ENCODE measurements around the gene PCDHA6.
"Not testable (repeated sequence)": the region's sequence is repeated elsewhere in the genome, so short reads cannot be mapped to it uniquely, and the experiment has no call there.

PCDHA6 gene

GRCh38 chr5:140827704-140828361, at the start of gene PCDHA6:
PCDHA6 (plus strand) TSS chr5:140827960; CDS start chr5:140828092, 132 bp downstream.
- DNase-seq (ENCODE audit: low read depth), result no peak

- DNase-seq (ENCODE audit: low read depth), result no peak
Observed at GRCh38 chr5:140780512-140780911, 47.2 kb upstream of the PCDHA6 start.

- no peak for DNase-seq (ENCODE audit: low read depth)
Observed at GRCh38 chr5:140785905-140786686, 41.7 kb upstream of the PCDHA6 start, which contains the start of gene PCDHA1. PCDHA1 (plus strand) TSS chr5:140786140.

GRCh38 chr5:140787422-140787821, 40.3 kb upstream of the PCDHA6 start:
- DNase-seq (ENCODE audit: low read depth), result not testable (repeated sequence)

GRCh38 chr5:140787849-140788504, 39.8 kb upstream of the PCDHA6 start:
- not testable (repeated sequence) for DNase-seq (ENCODE audit: low read depth)

GRCh38 chr5:140791089-140791488, 36.7 kb upstream of the PCDHA6 start:
- DNase-seq (ENCODE audit: low read depth), result no peak

GRCh38 chr5:140794595-140795258, 33.0 kb upstream of the PCDHA6 start, which contains the start of gene PCDHA2:
PCDHA2 (plus strand) TSS chr5:140794852.
- no peak for DNase-seq (ENCODE audit: low read depth)

- DNase-seq (ENCODE audit: low read depth), result no peak
Observed at GRCh38 chr5:140795259-140795641, 32.5 kb upstream of the PCDHA6 start.

- DNase-seq (ENCODE audit: low read depth), result not testable (repeated sequence)
Observed at GRCh38 chr5:140796072-140796717, 31.6 kb upstream of the PCDHA6 start.

GRCh38 chr5:140796718-140797095, 31.1 kb upstream of the PCDHA6 start:
- DNase-seq (ENCODE audit: low read depth), result no peak

GRCh38 chr5:140800816-140801493, 26.8 kb upstream of the PCDHA6 start, which contains the start of gene PCDHA3:
PCDHA3 (plus strand) TSS chr5:140801057.
- no peak for DNase-seq (ENCODE audit: low read depth)

GRCh38 chr5:140801494-140801841, 26.3 kb upstream of the PCDHA6 start:
- DNase-seq (ENCODE audit: low read depth), result no peak

GRCh38 chr5:140802381-140802780, 25.4 kb upstream of the PCDHA6 start:
- DNase-seq (ENCODE audit: low read depth), result not testable (repeated sequence)

GRCh38 chr5:140802781-140803271, 24.9 kb upstream of the PCDHA6 start:
- no peak for DNase-seq (ENCODE audit: low read depth)

GRCh38 chr5:140806834-140807775, 20.7 kb upstream of the PCDHA6 start, which contains the start of gene PCDHA4:
PCDHA4 (plus strand) TSS chr5:140807068.
- DNase-seq (ENCODE audit: low read depth), result no peak

- not testable (repeated sequence) for DNase-seq (ENCODE audit: low read depth)
Observed at GRCh38 chr5:140808241-140808888, 19.4 kb upstream of the PCDHA6 start.

- no peak for DNase-seq (ENCODE audit: low read depth)
Observed at GRCh38 chr5:140808889-140809291, 18.9 kb upstream of the PCDHA6 start.

- no peak for DNase-seq (ENCODE audit: low read depth)
Observed at GRCh38 chr5:140821375-140822280, 6.1 kb upstream of the PCDHA6 start, which contains the start of gene PCDHA5. PCDHA5 (plus strand) TSS chr5:140821613.
